Effector memory CD4-positive, alpha-beta T cell (primary cell): ENCODE results near the gene CBX2.
A peak's percentile ranks its signal among the peaks of the same experiment; 100 is the strongest.

Experiments used
- DNase-seq, 3 donors: peaks; one replicate each; pipeline ENCODE4 v3.0.0-alpha.2; 2020
- H3K27ac ChIP-seq: 2 replicates; pipeline ENCODE4 v1.7.0; 2013; ENCODE audit warnings: mild to moderate bottlenecking, low read length, moderate library complexity; ENCODE audit not compliant: insufficient read depth, poor library complexity, severe bottlenecking
- H3K27me3 ChIP-seq: replicated peaks from 2 replicates; pipeline ENCODE4 v1.7.0; 2013; ENCODE audit warnings: mild to moderate bottlenecking, low read length; ENCODE audit not compliant: insufficient read depth, control insufficient read depth, poor library complexity, severe bottlenecking
- H3K36me3 ChIP-seq: 2 replicates; pipeline ENCODE4 v1.7.0; 2013; ENCODE audit warnings: mild to moderate bottlenecking, low read length, moderate library complexity; ENCODE audit not compliant: control insufficient read depth, insufficient read depth
- H3K4me1 ChIP-seq: 2 replicates; pipeline ENCODE4 v1.7.0; 2013; ENCODE audit warnings: low read length, mild to moderate bottlenecking; ENCODE audit not compliant: control insufficient read depth, insufficient read depth, poor library complexity, severe bottlenecking
- H3K4me3 ChIP-seq: 2 replicates; pipeline ENCODE4 v1.7.0; 2013; ENCODE audit warnings: low read length, low read depth, mild to moderate bottlenecking; ENCODE audit not compliant: insufficient read depth, poor library complexity, severe bottlenecking
- H3K9me3 ChIP-seq: 2 replicates; pipeline ENCODE4 v1.7.0; 2013; ENCODE audit warnings: mild to moderate bottlenecking, low read length, moderate library complexity; ENCODE audit not compliant: control insufficient read depth
- total RNA-seq, 3 donors: gene quantifications; one replicate each; lab custom pipeline; 2026; lab: John Stamatoyannopoulos, UW

The CBX2 gene
- 0 to 0.52 (median 0.26) reads per million in 3 donors for total RNA-seq

GRCh38 chr17:79777894-79778503 is at the start of gene CBX2:
CBX2 (plus strand) TSS chr17:79778148; CDS start chr17:79778236, 88 bp downstream.
- Histone ChIP-seq H3K27me3 (peaks cover 38% of the 10 kb centered on the region), H3K27ac (no peak within 1 kb of the TSS), H3K4me1 (peaks cover 19% of the 10 kb centered on the region), H3K9me3 (no peaks in the 10 kb centered on the region), H3K36me3 (no peaks in the 10 kb centered on the region), H3K4me3 (peak within 1 kb of the TSS; percentile 42)
- DNase-seq, result peak; percentile 60 to 71 (median 69)

- DNase-seq, result peak; percentile 64 to 88 (median 73)
- Histone ChIP-seq H3K4me3 (peak overlapping the region; percentile 24), H3K4me1 (peaks cover 6% of the 10 kb centered on the region), H3K36me3 (no peaks in the 10 kb centered on the region), H3K9me3 (no peaks in the 10 kb centered on the region), H3K27me3 (no peaks in the 10 kb centered on the region), H3K27ac (no peak overlapping the region)
Observed at GRCh38 chr17:79728169-79728907, 49.6 kb upstream of the CBX2 start.

GRCh38 chr17:79728908-79729471 is 49.0 kb upstream of the CBX2 start:
- H3K4me3 ChIP-seq, result no peak overlapping the region
- no peak for DNase-seq
- peaks cover 7% of the 10 kb centered on the region for H3K4me1 ChIP-seq
- no peaks in the 10 kb centered on the region for H3K27me3 ChIP-seq
- no peak overlapping the region for H3K27ac ChIP-seq
- H3K9me3 ChIP-seq, result no peaks in the 10 kb centered on the region
- no peaks in the 10 kb centered on the region for H3K36me3 ChIP-seq

- no peak for DNase-seq
- H3K4me3 ChIP-seq, result no peak overlapping the region
- no peak overlapping the region for H3K27ac ChIP-seq
- H3K9me3 ChIP-seq, result no peaks in the 10 kb centered on the region
- no peaks in the 10 kb centered on the region for H3K27me3 ChIP-seq
- no peaks in the 10 kb centered on the region for H3K36me3 ChIP-seq
- H3K4me1 ChIP-seq, result peaks cover 7% of the 10 kb centered on the region
Observed at GRCh38 chr17:79729761-79730160, 48.2 kb upstream of the CBX2 start.

GRCh38 chr17:79730437-79730768 is 47.5 kb upstream of the CBX2 start:
- H3K27ac ChIP-seq, result no peak overlapping the region
- no peak overlapping the region for H3K4me3 ChIP-seq
- no peaks in the 10 kb centered on the region for H3K9me3 ChIP-seq
- no peak for DNase-seq
- no peaks in the 10 kb centered on the region for H3K27me3 ChIP-seq
- H3K36me3 ChIP-seq, result no peaks in the 10 kb centered on the region
- H3K4me1 ChIP-seq, result peaks cover 7% of the 10 kb centered on the region

- peaks cover 7% of the 10 kb centered on the region for H3K4me1 ChIP-seq
- no peak within 1 kb of the TSS for H3K27ac ChIP-seq
- H3K27me3 ChIP-seq, result no peaks in the 10 kb centered on the region
- H3K36me3 ChIP-seq, result no peaks in the 10 kb centered on the region
- H3K9me3 ChIP-seq, result no peaks in the 10 kb centered on the region
- no peak for DNase-seq
- H3K4me3 ChIP-seq, result no peak within 1 kb of the TSS
Observed at GRCh38 chr17:79730769-79731483, 47.0 kb upstream of the CBX2 start, which contains the start of gene ENPP7. ENPP7 (plus strand) TSS chr17:79730943; CDS start chr17:79731140, 197 bp downstream.

- Histone ChIP-seq H3K4me3 (no peak overlapping the region), H3K9me3 (no peaks in the 10 kb centered on the region), H3K27me3 (no peaks in the 10 kb centered on the region), H3K27ac (no peak overlapping the region), H3K36me3 (no peaks in the 10 kb centered on the region), H3K4me1 (peaks cover 7% of the 10 kb centered on the region)
- DNase-seq, result no peak
Observed at GRCh38 chr17:79732254-79732653, 45.7 kb upstream of the CBX2 start.

- Histone ChIP-seq H3K27me3 (no peaks in the 10 kb centered on the region), H3K36me3 (no peaks in the 10 kb centered on the region), H3K4me1 (peaks cover 7% of the 10 kb centered on the region), H3K4me3 (no peak overlapping the region), H3K9me3 (no peaks in the 10 kb centered on the region), H3K27ac (no peak overlapping the region)
- DNase-seq, result peak in 1 of 3 donors; percentile 12
Observed at GRCh38 chr17:79732804-79733691, 44.9 kb upstream of the CBX2 start.

GRCh38 chr17:79733692-79734070 is 44.3 kb upstream of the CBX2 start:
- no peak overlapping the region for H3K4me3 ChIP-seq
- H3K36me3 ChIP-seq, result no peaks in the 10 kb centered on the region
- H3K27me3 ChIP-seq, result no peaks in the 10 kb centered on the region
- DNase-seq, result no peak
- H3K4me1 ChIP-seq, result peaks cover 7% of the 10 kb centered on the region
- H3K27ac ChIP-seq, result no peak overlapping the region
- H3K9me3 ChIP-seq, result no peaks in the 10 kb centered on the region
